Ascending aorta (tissue), 2 donors: ENCODE results near the gene HIC1. TPM values are rescaled to one million over a fixed set of nuclear protein-coding genes. Genes with fewer than 3 reads are reported as not detected.

ENCODE experiments used
- DNase-seq, 2 donors: peaks; one replicate each; pipeline ENCODE4 v3.0.0-alpha.2; 2019; ENCODE audit warnings: low spot score in 2 of 2
- H3K27ac ChIP-seq, 2 donors: fragments of 200-600 bp; sonication (generic); one replicate each; pipeline ENCODE4 v1.5.1; 2016 to 2017; ENCODE audit warnings: mild to moderate bottlenecking in 1 of 2
- H3K27me3 ChIP-seq: fragments of 200-600 bp; sonication (generic); one replicate; pipeline ENCODE4 v1.5.1; 2017
- H3K36me3 ChIP-seq, 2 donors: fragments of 200-600 bp; sonication (generic); one replicate each; pipeline ENCODE4 v1.5.1; 2016
- H3K4me1 ChIP-seq, 2 donors: fragments of 200-600 bp; sonication (generic); one replicate each; pipeline ENCODE4 v1.5.1; 2016 to 2017; ENCODE audit warnings: mild to moderate bottlenecking in 1 of 2
- H3K4me3 ChIP-seq, 2 donors: fragments of 200-600 bp; sonication (generic); one replicate each; pipeline ENCODE4 v1.5.1; 2016 to 2017; ENCODE audit warnings: mild to moderate bottlenecking in 1 of 2
- H3K9me3 ChIP-seq, 2 donors: fragments of 200-600 bp; sonication (generic); one replicate each; pipeline ENCODE4 v1.5.1; 2016
- intact Hi-C: fragments of 100-400 bp; cut with DNase I; formaldehyde crosslinking; loops from one replicate; pipeline ENCODE4 v1.15.1; 2023
- total RNA-seq: library from RNA; depleted of rRNA; stranded (reverse); fragments of >200 nt; gene quantifications from one replicate; pipeline ENCODE4 v1.1.0, GENCODE V29; 2016
- TF ChIP-seq, protein P1 (sequence below), 3 experiments: fragments of 200-600 bp in 2 of 3; fragments of 450-650 bp in 1 of 3; sonication (generic) in 2 of 3; IDR thresholded peaks; one replicate each; pipeline ENCODE4 v1.5.1; 2016 to 2019; ENCODE audit warnings: antibody characterized with exemption in 3 of 3, mild to moderate bottlenecking in 1 of 3, moderate library complexity in 1 of 3

The HIC1 gene, protein sequence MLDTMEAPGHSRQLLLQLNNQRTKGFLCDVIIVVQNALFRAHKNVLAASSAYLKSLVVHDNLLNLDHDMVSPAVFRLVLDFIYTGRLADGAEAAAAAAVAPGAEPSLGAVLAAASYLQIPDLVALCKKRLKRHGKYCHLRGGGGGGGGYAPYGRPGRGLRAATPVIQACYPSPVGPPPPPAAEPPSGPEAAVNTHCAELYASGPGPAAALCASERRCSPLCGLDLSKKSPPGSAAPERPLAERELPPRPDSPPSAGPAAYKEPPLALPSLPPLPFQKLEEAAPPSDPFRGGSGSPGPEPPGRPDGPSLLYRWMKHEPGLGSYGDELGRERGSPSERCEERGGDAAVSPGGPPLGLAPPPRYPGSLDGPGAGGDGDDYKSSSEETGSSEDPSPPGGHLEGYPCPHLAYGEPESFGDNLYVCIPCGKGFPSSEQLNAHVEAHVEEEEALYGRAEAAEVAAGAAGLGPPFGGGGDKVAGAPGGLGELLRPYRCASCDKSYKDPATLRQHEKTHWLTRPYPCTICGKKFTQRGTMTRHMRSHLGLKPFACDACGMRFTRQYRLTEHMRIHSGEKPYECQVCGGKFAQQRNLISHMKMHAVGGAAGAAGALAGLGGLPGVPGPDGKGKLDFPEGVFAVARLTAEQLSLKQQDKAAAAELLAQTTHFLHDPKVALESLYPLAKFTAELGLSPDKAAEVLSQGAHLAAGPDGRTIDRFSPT
- total RNA-seq = 131 TPM

- DNase-seq = peak in 1 of 2 donors; percentile 85
- Histone ChIP-seq H3K27ac (peak within 1 kb of the TSS; percentile 71 to 77), H3K9me3 (no peaks in the 10 kb centered on the region), H3K4me1 (peaks cover 27 to 29% of the 10 kb centered on the region in 2 donors), H3K36me3 (peaks cover 4 to 5% of the 10 kb centered on the region in 2 donors), H3K27me3 (no peaks in the 10 kb centered on the region), H3K4me3 (peak within 1 kb of the TSS; percentile 57 to 77)
- TF ChIP-seq, protein P1, sequence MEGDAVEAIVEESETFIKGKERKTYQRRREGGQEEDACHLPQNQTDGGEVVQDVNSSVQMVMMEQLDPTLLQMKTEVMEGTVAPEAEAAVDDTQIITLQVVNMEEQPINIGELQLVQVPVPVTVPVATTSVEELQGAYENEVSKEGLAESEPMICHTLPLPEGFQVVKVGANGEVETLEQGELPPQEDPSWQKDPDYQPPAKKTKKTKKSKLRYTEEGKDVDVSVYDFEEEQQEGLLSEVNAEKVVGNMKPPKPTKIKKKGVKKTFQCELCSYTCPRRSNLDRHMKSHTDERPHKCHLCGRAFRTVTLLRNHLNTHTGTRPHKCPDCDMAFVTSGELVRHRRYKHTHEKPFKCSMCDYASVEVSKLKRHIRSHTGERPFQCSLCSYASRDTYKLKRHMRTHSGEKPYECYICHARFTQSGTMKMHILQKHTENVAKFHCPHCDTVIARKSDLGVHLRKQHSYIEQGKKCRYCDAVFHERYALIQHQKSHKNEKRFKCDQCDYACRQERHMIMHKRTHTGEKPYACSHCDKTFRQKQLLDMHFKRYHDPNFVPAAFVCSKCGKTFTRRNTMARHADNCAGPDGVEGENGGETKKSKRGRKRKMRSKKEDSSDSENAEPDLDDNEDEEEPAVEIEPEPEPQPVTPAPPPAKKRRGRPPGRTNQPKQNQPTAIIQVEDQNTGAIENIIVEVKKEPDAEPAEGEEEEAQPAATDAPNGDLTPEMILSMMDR (IDR thresholded peaks at IDR 0.05) = peak; percentile 71 to 97 (median 92)
- intact Hi-C loops = loop anchor here (1.0 to 10.0 kb wide), 4 partner anchors 38 to 340 kb away; no protein-coding TSS in a partner anchor
Observed at GRCh38 chr17:2054512-2055291, at the start of gene HIC1. HIC1 (plus strand) TSS chr17:2055103; CDS start chr17:2056691, 1,588 bp downstream.

DNA sequence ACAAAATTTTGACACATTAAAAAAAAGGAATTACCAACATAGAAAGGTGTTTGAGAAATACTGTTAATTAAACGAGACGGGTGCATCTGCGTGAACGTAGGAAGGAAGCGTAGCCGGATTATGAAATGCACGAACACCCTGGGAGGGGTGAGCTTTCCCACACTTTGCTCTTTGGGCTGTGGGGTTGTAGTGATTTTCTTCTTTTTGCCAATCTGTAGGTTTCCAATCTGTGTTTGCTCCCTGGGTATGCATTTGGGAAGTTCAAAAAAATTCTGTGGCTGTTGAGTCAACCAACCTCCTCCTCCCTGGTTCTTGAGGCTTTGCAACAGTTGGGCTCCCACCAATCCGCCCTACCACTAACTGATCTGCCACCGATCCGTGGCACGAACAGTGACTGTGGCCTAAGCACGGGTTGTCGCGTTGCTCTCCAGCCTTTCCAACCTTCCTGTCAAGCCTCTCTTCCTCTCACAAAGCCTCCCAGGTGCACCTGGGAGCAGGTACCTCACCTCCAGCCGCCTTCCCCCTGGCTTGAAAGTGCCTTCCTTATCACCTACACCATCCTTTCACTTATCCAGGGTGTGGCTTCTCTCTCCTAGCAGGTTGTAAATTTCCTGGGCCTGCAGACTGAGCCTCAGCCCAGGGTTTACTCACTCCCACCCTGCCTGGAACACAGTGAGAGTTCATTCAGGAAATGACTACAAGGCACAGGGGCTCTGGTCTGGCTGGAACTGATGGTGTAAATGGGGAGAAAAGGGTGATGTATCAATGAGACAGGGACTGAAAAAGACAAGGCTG lies 46.4 kb upstream of the HIC1 start:
- H3K4me3 ChIP-seq = no peak overlapping the region
- H3K27ac ChIP-seq = no peak overlapping the region
- TF ChIP-seq, protein P1 (IDR thresholded peaks at IDR 0.05) = no peak
- H3K9me3 ChIP-seq = no peaks in the 10 kb centered on the region
- DNase-seq = no peak
- peaks cover 4 to 19% of the 10 kb centered on the region in 2 donors for H3K4me1 ChIP-seq
- intact Hi-C loops = no loop called here
- H3K36me3 ChIP-seq = no peaks in the 10 kb centered on the region
- H3K27me3 ChIP-seq = no peaks in the 10 kb centered on the region

GRCh38 chr17:2009737-2010136 lies 45.2 kb upstream of the HIC1 start:
- no peaks in the 10 kb centered on the region for H3K36me3 ChIP-seq
- H3K9me3 ChIP-seq = no peaks in the 10 kb centered on the region
- no peak overlapping the region for H3K4me3 ChIP-seq
- no peak overlapping the region for H3K27ac ChIP-seq
- H3K27me3 ChIP-seq = no peaks in the 10 kb centered on the region
- TF ChIP-seq, protein P1 (IDR thresholded peaks at IDR 0.05) = no peak
- intact Hi-C loops = no loop called here
- peaks cover 4 to 30% of the 10 kb centered on the region in 2 donors for H3K4me1 ChIP-seq
- no peak for DNase-seq

DNA sequence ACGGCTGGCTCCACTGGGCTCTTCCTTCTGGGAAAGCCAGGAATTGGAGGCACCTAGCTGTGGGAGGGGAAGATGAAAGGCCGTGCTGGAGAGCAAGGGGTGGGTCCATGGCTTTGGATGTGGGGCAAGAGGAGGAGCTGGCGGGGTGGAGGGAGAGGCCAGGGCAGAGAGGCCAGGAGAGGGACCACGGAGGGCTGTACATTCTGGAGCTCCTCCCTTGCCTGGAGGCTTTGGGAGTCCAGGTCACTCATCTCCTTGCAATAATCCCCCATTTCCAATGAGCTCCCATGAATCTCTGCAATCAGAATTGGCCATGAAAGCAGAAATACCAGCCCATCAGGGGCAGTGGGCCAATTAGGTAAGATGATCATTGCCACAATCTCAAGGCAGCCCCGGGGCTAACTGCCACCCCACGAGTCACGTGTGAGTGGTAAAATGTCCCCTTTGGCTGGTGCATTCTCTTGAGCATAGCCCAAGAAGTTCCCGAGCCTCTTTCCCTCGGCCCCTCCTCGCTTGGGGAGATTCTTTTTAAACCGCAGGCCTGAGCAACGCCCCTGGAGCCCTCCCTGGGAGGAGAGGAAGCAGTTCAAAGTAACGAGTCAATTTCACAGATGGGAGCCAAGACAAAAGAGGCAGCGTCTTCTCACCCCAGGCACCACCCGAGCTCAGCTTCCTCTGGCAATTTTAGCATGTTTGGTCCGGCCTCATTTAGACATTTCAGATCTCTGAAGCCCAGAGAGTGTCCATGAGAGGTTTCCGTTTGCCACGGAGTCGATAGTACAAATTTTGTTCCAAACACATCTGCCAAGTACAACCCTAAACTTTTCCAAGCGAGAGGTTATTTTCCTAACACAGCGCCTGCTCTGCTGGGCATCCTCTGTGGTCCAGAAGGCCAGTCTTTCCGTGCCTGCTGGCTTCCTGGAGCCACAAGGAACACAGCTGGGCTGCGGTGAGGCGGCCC lies 43.2 kb upstream of the HIC1 start:
- Histone ChIP-seq H3K4me3 (peak overlapping the region in 1 of 2 donors; percentile 6), H3K27ac (peak overlapping the region; percentile 70 to 80), H3K36me3 (no peaks in the 10 kb centered on the region), H3K9me3 (no peaks in the 10 kb centered on the region), H3K4me1 (peaks cover 4 to 34% of the 10 kb centered on the region in 2 donors), H3K27me3 (no peaks in the 10 kb centered on the region)
- DNase-seq = peak in 1 of 2 donors; percentile 75
- TF ChIP-seq, protein P1 (IDR thresholded peaks at IDR 0.05) = no peak
- intact Hi-C loops = loop anchor here (2.0 kb wide), 1 partner anchor 13 kb away; no protein-coding TSS in a partner anchor
